ENCODE results near the gene PFKP.

PFKP gene

DNA sequence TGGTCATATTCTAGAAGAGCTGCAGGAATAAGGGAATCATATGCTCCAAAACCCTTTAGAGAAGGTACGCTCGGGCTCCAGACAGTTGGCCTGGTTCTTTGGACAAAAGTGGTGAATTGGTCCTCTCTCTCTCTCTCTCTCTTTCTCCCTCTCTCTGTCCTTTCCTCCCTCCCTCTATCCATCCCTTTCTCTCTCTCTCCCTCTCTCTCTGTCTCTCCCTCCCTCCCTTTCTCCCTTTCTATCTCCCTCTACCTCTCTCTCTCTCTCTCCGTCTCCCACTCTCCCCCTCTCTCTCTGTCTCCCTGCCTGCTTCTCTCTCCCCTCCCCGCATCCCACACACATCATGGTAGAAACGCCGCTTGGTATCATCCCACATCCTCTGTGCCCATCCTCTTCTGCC is 19.8 kb upstream of the PFKP start:
- Histone ChIP-seq H3K4me3 (ENCODE audit: low read length) (no peak overlapping the region), H3K79me2 (ENCODE audit: control insufficient read depth, low read length) (no peaks in the 10 kb centered on the region), H3K4me2 (ENCODE audit: low read length) (no peak overlapping the region), H3K27ac (ENCODE audit: low read depth, low read length) (no peak overlapping the region), H3K36me3 (ENCODE audit: control insufficient read depth, low read length) (no peaks in the 10 kb centered on the region), H3F3A (ENCODE audit: control insufficient read depth, insufficient read depth) (no peaks in the 10 kb centered on the region), H3K4me1 (ENCODE audit: control insufficient read depth, low read length) (no peaks in the 10 kb centered on the region), H3K27me3 (ENCODE audit: control insufficient read depth, low read length) (peaks cover 7% of the 10 kb centered on the region), H3K9me2 (replicated peaks; ENCODE audit: control insufficient read depth, low read length) (no peaks in the 10 kb centered on the region), H4K20me1 (ENCODE audit: control insufficient read depth, insufficient read depth, low read depth, low read length) (no peaks in the 10 kb centered on the region), H3K9me3 (ENCODE audit: control insufficient read depth, insufficient read depth, low read length) (no peaks in the 10 kb centered on the region)
- TF ChIP-seq, protein P1, sequence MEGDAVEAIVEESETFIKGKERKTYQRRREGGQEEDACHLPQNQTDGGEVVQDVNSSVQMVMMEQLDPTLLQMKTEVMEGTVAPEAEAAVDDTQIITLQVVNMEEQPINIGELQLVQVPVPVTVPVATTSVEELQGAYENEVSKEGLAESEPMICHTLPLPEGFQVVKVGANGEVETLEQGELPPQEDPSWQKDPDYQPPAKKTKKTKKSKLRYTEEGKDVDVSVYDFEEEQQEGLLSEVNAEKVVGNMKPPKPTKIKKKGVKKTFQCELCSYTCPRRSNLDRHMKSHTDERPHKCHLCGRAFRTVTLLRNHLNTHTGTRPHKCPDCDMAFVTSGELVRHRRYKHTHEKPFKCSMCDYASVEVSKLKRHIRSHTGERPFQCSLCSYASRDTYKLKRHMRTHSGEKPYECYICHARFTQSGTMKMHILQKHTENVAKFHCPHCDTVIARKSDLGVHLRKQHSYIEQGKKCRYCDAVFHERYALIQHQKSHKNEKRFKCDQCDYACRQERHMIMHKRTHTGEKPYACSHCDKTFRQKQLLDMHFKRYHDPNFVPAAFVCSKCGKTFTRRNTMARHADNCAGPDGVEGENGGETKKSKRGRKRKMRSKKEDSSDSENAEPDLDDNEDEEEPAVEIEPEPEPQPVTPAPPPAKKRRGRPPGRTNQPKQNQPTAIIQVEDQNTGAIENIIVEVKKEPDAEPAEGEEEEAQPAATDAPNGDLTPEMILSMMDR (IDR thresholded peaks at IDR 0.05; ENCODE audit: low read depth, low read length, poor library complexity, severe bottlenecking), result no peak
- no peak for TF ChIP-seq EZH2phosphoT487 (IDR thresholded peaks at IDR 0.05; ENCODE audit: borderline replicate concordance, low read length)

DNA sequence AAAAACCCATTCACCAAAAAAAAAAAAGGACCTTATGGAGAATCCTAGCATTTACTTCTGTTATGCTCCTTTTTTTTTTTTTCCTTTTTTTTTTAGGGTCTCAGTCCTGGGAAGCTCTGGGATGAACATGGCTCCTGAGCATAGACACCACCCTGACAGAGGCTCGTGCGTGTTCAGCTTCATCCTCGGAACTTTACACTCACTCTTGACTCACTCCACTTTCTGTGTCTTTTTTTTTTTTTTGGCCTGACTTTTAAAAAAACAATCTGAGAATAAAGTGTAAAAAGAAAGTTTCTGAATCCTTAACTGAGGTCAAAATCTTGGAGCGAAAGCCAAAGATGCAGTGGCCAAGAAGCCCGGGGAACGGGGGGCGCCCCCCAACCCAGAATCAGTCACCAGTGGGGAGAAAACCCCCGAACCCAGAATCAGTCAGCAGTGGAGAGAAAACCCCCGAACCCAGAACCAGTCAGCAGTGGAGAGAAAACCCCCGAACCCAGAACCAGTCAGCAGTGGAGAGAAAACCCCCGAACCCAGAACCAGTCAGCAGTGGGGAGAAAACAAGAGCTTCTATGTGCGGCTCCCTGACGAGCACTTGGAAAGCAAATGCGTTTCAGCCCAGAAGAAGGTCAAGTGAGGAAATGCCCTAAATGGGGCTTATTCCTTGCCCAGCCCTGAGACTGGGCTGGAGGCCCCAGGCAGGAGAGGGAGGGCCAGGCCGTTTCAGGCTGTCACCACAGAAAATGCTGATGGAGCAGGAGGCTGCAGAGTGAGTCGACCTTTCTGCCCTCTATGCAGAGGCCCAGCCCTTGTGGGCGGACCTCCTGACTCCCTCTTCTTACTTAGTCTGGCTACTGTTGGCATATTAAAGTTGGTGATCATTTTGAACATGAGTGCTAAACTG is 19.0 kb upstream of the PFKP start:
- Histone ChIP-seq H3K79me2 (ENCODE audit: control insufficient read depth, low read length) (no peaks in the 10 kb centered on the region), H3K36me3 (ENCODE audit: control insufficient read depth, low read length) (no peaks in the 10 kb centered on the region), H3K9me3 (ENCODE audit: control insufficient read depth, insufficient read depth, low read length) (no peaks in the 10 kb centered on the region), H3K4me3 (ENCODE audit: low read length) (no peak overlapping the region), H3K27ac (ENCODE audit: low read depth, low read length) (no peak overlapping the region), H3K27me3 (ENCODE audit: control insufficient read depth, low read length) (peaks cover 7% of the 10 kb centered on the region), H3K9me2 (replicated peaks; ENCODE audit: control insufficient read depth, low read length) (no peaks in the 10 kb centered on the region), H3K4me1 (ENCODE audit: control insufficient read depth, low read length) (no peaks in the 10 kb centered on the region), H3K4me2 (ENCODE audit: low read length) (no peak overlapping the region), H3F3A (ENCODE audit: control insufficient read depth, insufficient read depth) (no peaks in the 10 kb centered on the region), H4K20me1 (ENCODE audit: control insufficient read depth, insufficient read depth, low read depth, low read length) (no peaks in the 10 kb centered on the region)
- no peak for TF ChIP-seq EZH2phosphoT487 (IDR thresholded peaks at IDR 0.05; ENCODE audit: borderline replicate concordance, low read length)
- TF ChIP-seq, protein P1 (IDR thresholded peaks at IDR 0.05; ENCODE audit: low read depth, low read length, poor library complexity, severe bottlenecking), result no peak

DNA sequence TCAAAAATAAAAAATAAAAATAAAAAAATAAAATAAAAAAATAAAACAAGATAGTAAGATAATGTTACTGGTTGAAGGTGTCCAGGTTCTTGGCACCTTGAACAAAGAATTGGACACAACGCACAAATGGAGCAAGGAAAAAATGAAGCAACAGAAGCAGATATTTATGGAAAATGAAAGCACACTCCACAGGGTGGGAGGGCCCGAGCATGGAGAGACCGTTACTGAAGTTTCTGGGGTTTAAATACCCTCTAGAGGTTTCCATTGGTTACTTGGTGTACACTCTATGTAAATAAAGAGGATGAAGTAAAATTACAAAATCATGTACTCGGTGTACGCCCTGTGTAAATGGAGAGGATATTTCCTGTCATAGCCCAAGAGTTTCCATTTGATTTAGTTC is 15.7 kb upstream of the PFKP start:
- no peaks in the 10 kb centered on the region for H3K36me3 ChIP-seq (ENCODE audit: control insufficient read depth, low read length)
- H3K27me3 ChIP-seq (ENCODE audit: control insufficient read depth, low read length), result peaks cover 16% of the 10 kb centered on the region
- no peaks in the 10 kb centered on the region for H3K4me1 ChIP-seq (ENCODE audit: control insufficient read depth, low read length)
- H3K27ac ChIP-seq (ENCODE audit: low read depth, low read length), result no peak overlapping the region
- H3K4me2 ChIP-seq (ENCODE audit: low read length), result no peak overlapping the region
- TF ChIP-seq, protein P1 (IDR thresholded peaks at IDR 0.05; ENCODE audit: low read depth, low read length, poor library complexity, severe bottlenecking), result no peak
- no peak for TF ChIP-seq EZH2phosphoT487 (IDR thresholded peaks at IDR 0.05; ENCODE audit: borderline replicate concordance, low read length)
- H3K4me3 ChIP-seq (ENCODE audit: low read length), result no peak overlapping the region
- no peaks in the 10 kb centered on the region for H3K9me2 ChIP-seq (replicated peaks; ENCODE audit: control insufficient read depth, low read length)
- H3K79me2 ChIP-seq (ENCODE audit: control insufficient read depth, low read length), result no peaks in the 10 kb centered on the region
- H4K20me1 ChIP-seq (ENCODE audit: control insufficient read depth, insufficient read depth, low read depth, low read length), result no peaks in the 10 kb centered on the region
- no peaks in the 10 kb centered on the region for H3F3A ChIP-seq (ENCODE audit: control insufficient read depth, insufficient read depth)
- no peaks in the 10 kb centered on the region for H3K9me3 ChIP-seq (ENCODE audit: control insufficient read depth, insufficient read depth, low read length)

Data from DOHH2 (cell line).